HG02870 (cell line): ENCODE measurements around the gene HOXA3.

ENCODE experiments used
- ATAC-seq: cut with Tn5 transposase; IDR thresholded peaks from one replicate; pipeline ENCODE4 v1.9.1; 2021; ENCODE audit warnings: mild to moderate bottlenecking, moderate library complexity; ENCODE audit not compliant: unreplicated experiment

The HOXA3 gene

DNA sequence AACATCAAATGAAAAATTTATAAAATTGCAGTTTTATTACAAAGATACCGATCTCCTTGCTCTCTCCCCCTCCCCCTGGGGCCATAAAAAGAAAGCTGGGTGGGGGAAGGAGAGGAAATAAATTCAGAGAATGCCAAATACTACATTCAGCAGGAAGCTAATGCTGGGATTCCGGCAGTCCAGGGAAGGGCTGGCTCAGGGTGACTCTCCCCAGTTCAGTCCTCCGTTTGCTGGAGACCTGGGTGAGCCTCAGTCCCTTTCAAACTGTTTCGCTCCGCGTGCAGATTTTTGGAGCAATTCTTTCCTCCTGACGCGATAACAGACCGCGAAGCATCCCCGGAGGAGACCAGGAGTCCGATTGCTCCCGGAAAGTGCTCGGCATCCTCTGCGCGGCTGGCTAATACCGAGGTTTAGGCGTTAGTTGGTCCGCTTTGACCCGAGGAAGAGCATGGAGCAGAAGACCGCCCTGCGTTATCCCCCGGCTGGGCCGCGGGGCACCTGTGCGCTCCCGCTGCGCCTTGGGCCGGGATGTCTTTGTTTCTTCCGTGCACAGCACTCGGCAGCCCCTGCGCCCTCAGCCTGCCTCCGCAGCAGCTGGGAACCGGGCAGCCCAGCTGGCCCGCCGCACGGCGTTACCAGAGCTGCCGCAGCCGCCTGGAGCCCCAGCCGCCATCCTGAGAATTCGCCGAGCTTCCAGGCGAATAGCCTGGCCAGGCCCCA is 46.0 kb downstream of the HOXA3 start:
- ATAC-seq, result no peak

DNA sequence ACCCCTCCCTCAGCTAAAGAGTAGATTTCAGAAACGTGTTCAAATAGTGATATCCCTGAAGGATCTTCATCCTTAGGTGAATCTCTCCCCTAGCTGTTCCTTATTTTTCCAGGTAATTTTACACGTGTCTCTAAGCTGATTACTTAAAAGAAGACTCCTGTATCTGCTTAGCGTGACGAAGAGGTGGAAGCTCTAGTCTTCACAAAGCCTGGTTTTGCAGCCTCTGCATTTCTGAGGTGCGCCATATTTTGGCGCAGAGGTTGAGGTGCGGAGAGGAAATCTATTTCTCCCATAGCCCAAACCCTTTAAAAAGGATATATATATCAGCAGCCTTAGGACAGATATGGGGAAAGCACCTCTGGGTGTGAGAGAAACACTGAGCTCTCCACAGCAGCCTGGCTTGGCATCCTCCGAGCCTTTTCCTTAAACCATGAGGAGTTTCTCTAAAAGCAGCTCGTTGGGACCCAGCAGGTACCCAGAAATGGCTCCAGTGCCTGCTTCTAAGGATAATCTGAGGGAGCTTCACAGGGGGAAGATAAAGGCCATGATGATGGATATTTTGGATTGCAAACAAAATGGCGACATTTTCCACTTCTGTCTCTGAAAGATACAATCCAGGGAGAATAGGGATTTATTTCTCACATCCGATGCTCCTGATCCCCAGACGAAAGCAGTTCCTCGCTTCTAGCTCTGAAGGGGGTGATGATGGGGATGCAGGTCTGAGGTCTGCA is 46.9 kb downstream of the HOXA3 start:
- no peak for ATAC-seq

DNA sequence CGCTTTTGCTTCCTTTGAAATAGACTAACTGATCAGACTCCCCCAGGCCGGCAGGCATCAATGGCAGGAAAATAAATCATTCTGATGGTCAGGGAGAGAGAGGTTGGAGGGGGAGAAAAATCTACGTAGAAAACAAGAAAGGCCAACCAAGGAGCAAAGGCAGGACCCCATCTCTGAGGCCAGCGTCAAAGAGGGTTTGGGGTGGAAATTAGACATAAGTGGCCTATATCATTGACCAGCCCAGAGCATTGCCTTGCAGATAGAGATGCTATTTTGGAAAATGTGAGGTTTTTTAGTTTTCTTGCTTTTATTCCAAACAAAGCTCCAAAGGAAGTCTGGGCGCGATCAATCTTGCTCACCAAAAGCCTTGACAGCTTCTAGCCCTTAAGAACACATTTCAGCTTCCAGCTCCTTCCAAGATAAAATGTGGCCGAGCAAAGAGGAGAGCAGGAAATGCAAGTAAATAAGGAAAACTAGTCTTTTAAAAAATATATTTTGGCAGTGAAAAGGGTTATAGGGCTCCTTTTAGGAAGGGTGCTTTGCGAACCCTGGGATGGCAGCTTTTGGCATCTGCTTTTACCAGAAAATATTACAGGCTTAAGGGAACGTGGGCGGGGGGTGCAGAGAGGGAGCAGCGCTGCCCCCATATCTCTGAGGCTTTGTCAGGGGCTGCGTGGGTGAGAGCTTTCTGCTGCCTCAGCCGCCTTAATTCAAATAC is 47.9 kb downstream of the HOXA3 start:
- no peak for ATAC-seq

DNA sequence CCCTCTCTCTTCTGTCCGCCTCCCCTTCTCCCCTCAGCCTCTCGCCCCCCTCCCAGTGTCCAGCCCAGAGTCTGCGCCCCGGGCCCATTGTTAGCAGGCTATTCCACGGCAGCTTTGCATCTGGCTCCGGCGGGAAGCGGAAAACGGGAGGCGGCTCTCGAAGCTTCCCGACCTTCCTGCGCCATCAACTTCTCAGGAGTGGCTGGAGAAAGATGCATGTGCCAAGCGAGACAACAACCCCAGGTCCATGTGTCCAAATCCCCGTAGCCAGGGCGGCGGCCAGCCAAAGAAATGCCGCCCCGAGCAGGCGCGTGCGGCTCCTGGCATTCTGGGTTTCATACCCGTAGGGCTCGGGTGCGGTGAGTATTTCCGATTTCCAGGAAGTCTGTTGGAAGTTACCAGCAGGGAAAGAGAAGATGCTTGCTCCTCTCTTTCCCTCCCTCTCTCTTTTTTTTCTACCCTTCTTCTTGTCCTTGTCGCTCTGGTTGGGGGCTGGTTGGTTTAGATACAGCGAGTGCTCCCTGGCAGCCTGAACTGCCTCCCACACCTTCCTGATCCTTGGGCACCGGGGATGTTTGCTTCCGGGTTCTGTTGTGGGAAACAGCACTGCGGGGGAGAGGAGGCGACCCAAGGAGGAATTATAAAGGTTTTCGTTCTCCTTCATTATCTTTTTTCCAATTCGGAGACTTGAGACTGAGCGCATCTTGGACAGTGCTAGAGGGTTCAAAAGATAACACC is 48.7 kb downstream of the HOXA3 start:
- no peak for ATAC-seq

DNA sequence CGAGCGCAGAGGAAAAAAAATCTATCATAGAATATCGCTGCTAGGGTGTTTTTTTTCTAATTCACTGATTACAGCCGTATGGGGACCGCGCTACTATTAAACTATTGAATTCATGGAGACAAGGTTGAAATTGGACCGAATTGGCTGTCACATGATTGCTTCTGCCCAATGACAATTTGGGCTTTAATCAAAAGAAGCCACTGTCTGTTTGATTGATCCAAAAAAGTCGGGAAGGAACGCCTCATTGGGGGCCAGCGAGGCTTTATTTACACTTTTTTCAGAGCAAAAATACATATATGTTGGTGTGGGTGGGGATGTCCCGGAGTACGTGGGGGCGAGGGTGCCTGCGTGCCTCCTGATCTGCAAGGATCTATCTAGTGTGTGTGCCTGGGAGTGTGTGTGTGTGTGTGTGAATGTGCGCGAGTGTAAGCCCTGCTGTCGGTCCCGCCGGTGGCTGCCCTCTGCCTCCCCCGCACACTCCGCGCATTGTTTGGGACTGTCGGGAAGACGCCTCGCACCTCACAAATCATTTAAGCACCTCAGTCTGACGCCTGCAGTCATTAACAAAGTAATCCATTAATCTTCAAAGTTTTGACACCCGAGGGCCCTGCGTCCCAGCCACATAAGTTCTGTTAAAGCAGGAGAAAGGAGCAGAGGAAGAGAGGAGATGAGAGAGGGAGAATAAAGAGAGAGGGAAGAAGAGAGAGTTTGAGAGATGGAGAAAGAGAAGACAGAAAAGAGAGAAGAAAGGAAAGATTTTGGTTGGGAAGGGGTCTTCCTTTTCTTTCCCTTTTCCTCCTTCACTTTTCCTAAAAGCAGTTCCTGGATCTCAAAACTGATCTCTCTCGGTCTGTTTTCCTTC is 49.6 kb downstream of the HOXA3 start, which contains the start of gene HOXA2:
HOXA2 (minus strand) TSS at position 103 of the 862 bp plus-strand sequence. CDS start 183 bp downstream, outside the sequence.
- no peak for ATAC-seq

DNA sequence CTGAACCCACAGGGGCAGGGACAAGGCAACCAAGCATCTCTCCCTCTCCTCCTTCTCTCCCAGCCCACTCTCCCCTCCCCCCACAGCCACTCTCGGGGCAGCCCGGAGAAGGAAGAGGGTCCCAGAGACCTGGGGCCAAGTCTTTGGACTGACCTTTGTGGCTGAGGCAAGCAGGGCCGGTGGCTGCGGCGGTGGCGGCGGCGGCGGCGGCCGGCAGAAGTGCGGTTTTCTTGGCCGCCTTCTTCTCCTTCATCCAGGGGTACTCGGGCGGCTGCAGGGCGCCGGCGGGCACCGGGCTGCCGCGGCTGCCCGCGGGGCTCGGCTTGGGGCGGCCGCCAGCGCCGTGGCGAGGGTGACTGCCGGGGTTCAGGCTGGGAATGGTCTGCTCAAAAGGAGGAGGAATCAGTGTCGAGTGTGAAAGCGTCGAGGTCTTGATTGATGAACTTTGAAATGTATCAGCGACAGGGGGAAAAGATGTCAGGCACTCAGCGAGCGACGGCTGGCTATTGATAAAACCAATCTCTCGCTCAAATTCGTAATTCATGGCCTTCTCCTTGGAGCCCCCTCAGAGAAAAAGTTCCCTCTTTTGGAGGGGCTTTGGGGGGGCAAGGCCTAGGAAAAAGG is 50.3 kb downstream of the HOXA3 start:
- ATAC-seq, result no peak

DNA sequence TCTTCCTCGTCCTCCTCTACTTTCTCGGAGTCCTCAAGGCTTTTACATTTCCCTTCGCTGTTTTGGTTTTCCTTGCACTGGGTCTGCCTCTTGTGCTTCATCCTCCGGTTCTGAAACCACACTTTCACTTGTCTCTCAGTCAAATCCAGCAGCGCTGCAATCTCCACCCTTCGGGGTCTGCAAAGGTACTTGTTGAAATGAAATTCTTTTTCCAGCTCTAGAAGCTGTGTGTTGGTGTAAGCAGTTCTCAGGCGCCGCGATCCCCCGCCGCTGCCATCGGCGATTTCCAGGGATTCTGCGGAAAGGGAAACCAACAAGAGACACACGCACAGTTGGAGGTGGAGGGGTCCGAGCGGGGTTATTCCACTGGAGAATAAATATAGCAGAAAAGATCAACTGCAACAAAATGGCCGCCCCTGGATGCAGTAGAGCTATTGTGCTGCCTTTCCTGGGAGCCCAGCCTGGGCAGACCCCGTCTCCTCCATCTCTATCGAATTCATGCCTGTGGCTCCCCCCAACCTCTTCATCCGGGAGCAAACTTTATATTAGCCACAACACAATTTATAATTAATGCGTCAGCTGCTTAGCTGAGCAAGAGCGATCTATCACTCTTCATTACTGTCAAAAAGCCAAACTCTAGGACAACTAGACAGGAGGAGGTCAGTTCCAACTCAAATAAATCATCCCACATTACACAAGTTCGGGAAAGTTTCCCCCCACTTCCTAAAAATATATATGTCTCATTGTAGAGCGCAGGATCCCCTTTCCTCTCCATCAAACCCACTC is 51.0 kb downstream of the HOXA3 start:
- ATAC-seq, result no peak

DNA sequence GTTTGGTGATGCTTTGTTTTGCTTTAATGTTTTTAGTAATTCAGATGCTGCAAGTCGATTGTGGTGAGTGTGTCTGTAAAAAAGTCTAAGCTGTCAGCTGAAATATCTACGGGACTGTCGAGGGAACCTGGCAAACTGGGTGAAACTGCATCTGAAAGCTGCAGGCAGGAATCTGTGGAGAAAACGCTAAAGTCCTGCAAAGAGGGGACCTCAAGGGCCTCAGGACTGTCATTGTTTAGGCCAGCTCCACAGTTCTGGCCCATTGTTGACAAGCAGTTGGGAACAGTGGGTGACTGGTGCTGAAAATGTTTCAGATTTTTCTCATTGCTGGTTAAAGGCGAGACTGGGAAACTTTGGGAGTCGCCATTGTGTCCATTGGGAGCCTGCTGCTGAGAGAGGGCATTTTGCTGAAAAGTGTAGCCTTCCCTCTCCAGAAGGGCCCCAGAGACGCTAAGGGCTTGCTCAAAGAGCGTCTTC is 51.7 kb downstream of the HOXA3 start:
- no peak for ATAC-seq

DNA sequence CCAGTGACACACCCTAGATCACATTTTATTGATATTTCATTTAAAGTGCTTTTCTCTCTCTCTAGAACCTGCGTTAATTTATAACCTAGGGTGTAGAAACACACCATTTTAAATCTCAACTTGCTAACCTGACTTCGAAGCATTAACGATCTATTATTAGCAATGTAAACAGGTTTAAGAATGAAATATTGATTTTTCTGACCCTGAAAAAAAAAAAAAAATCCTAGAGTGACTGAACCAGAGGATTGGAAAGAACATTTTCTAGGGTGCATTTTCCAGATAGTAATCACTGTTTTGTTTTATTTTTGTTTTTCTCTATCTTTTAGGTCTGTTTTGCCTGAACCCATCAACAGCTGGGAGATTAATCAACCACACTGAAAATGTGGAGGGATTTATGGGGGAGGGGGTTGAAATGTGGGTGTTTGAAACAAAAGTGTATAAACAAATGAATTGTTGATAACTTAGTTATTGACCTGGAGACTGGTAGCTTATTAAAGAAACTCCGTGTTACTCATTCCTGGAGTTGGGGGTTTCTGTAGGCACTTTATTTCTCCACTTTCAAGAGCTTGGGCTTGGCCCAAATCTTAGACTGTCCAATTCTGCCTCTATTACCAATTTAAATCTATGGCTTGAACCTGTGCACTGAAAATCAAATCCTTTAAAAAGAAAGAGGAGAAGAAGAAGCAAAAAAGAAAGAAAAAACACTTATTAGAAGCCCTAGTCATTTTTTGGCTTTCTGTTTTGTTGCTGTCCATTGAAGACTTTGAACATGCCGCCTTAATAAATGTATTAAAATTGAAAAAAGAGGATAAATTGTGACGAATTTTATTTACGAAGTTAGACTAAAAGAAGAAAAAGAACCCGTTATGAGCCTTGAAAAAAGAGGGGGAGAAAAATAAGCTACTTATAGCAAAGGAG is 52.7 kb downstream of the HOXA3 start:
- no peak for ATAC-seq

DNA sequence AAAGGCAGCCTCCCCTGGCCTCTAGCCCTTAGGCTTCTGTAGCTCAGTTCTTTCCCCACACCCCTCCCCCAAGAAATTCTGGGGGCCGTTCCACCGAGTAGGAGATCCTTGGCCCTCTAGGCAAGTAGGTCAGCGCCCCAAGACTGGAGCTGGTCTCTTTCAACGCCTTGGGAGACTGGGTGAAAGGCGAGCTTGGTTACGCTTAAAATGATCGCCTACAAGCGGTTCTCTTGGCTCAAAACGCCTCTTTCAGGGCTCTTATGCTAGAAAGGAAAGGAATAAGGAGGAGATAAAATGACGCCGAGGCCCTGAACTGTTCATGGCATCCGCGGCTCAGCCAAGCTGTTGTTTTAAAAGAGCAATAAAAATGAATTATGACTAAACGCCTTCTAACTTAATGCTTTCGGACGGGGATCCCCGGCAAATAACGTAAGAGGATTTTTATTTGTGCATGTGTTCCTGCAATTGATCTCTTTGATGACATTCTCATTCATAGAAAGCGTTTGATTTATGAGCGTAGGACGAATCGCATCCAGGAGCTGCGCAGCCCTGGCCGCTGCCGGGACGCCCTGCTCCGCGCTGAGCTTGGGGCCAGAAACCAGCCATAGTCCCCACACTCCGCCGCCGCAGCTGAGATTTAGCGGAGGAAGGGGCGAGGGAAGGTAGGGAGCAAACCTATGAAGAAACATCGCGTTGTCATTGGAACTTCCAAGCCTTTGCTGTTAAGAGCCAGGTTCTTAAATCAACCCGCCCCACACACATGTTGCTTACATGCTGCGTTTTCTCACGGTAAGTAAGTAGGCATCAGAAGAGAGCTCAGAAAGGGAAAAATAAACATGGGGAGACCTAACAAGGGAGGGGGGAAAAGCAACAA is 53.6 kb downstream of the HOXA3 start:
- no peak for ATAC-seq

DNA sequence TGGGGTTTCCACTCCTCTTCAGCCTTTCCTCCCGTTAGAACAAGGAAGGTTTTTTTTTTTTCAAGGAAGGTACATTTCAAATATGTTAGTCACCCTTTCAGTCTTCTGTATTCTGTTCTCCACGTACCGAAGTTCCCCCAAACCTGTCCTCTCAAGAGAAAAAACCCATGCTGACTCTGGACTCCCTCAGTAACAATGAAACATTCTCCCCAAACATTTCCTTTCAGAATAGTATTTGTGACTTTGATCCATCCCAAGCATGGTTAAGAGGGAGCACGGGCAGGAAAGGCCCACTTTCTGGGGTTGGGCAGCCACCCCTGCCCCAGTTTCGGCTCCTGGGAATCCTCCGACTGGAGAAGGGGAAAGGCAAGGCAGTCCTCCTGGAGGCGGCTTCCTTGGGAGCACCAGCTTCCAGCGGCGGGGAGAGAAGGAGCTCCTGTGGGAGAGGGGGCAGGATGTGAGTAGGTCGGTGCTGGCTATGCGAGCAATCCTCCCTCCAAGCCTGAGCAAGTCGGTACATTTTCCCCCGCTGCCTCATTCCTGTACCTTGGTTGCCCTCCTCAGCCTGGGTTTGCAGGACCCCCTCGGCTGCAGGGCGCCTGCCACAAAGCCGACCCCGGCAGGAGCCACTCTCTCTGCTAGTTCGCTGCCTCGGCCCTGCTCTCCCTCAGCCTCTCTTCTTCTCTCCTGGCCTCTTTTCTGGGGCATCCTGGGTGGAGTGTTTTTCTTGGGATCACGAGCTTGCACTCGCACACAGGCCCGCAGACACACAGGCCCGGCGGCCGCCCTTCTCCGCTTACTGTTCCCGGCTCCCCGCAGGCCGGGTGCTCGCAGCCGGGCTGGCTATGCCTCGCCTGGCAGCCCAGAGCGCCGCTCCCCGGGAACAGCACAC is 54.5 kb downstream of the HOXA3 start:
- ATAC-seq, result no peak

DNA sequence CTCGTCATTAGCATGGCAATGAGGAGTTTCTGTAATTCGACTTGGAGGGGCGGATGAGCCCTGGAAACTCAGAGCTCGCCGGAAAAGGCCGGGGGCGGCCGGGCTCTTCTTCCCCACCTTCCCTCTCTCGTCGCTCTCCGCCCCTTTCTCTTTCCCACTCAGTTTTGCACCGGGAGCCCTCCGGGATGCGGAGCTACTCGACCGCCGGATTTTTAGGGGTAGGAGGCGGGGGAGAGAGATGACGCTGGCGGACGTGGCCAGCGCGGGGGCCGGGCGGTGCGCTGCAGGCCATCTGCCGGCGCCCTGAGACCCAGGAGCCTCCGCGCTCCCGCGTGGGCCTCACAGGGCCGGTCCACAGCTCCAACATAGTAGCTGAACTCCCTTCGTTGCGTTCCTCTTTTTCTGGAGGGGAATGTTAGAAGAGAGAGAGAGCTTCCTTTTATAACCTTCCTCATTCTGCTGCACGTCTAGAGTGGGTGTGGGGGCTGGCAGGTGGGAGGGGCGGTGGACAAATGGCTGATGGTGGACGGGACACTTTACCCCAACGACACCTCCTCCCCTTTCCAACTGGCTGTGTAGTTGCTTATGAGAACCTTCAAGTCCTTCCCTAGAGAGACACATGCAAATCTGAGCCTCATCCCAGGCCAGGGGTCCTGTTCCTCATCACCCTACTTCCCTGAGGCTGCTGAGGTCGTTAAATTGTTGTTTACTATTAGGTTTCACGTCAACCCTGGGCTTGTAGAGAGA is 55.4 kb downstream of the HOXA3 start:
- ATAC-seq, result no peak

DNA sequence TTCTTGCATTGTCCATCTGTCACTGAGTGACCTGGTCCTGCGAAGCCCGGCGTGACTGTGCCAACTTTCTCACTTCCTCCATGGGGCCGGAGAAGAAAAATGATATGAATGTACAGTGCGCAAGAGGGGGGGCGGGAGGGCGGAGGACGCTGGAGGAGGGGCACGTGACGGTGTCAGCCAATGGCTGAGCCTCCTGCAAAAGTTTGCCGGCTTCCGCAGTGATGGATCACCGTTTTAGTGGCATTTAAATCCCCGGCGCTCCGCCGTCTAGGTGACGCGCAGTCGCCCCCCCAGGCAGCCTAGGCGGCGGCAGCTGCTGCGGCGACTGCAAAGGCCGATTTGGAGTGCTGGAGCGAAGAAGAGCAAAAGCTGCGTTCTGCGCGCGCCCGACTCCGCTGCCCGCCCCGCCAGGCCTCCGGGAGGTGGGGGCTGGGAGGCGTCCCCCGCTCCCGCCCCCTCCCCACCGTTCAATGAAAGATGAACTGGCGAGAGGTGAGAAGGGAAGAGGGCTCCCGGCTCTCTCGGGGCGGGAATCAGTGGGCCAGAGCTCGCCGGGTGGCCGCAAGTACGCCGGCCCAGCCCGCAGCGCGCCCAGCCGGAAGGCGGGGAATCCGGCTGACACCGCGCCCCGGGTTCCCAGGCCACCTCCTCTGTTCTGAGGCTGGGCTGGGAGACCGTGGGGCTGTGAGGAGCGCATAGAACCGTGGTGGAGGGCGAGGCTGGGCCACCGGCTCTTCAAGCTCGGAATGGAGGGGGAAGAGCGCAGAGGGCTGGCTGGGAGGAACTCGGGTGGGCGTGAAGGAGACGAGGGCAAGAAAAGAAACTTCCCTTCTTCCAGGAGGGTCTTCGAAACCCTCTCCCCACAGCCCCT is 56.3 kb downstream of the HOXA3 start, which contains the start of gene HOXA1:
HOXA1 (minus strand) TSS at position 104 of the 871 bp plus-strand sequence; CDS start at position 16, 88 bp downstream.
- peak; percentile 78 for ATAC-seq
